Retinal pigment epithelial cell (primary cell): Measurements from ENCODE around the gene WWTR1.

ENCODE experiments used
- DNase-seq: peaks from one replicate; pipeline ENCODE4 v3.0.0-alpha.2; 2010; ENCODE audit warnings: low read depth
- H3K4me3 ChIP-seq: 2 replicates; pipeline ENCODE4 v1.5.1; 2011; ENCODE audit warnings: mild to moderate bottlenecking, low read length, control low read depth, moderate library complexity
- TF ChIP-seq, protein P1 (sequence below): conservative IDR thresholded peaks from 2 replicates; pipeline ENCODE4 v1.5.1; 2011; ENCODE audit warnings: low read depth, low read length, control low read depth, inconsistent platforms

The WWTR1 gene

GRCh38 chr3:149701206-149701976 lies 43.6 kb upstream of the WWTR1 start:
- H3K4me3 ChIP-seq = no peak overlapping the region
- DNase-seq = no peak
- TF ChIP-seq, protein P1, sequence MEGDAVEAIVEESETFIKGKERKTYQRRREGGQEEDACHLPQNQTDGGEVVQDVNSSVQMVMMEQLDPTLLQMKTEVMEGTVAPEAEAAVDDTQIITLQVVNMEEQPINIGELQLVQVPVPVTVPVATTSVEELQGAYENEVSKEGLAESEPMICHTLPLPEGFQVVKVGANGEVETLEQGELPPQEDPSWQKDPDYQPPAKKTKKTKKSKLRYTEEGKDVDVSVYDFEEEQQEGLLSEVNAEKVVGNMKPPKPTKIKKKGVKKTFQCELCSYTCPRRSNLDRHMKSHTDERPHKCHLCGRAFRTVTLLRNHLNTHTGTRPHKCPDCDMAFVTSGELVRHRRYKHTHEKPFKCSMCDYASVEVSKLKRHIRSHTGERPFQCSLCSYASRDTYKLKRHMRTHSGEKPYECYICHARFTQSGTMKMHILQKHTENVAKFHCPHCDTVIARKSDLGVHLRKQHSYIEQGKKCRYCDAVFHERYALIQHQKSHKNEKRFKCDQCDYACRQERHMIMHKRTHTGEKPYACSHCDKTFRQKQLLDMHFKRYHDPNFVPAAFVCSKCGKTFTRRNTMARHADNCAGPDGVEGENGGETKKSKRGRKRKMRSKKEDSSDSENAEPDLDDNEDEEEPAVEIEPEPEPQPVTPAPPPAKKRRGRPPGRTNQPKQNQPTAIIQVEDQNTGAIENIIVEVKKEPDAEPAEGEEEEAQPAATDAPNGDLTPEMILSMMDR = no peak

GRCh38 chr3:149688122-149688757 lies 30.4 kb upstream of the WWTR1 start:
- TF ChIP-seq, protein P1 = no peak
- H3K4me3 ChIP-seq = no peak overlapping the region
- no peak for DNase-seq

- TF ChIP-seq, protein P1 = no peak
- no peak overlapping the region for H3K4me3 ChIP-seq
- DNase-seq = no peak
These were observed 29.2 kb upstream of the WWTR1 start for GRCh38 chr3:149686996-149687395.

GRCh38 chr3:149678351-149678950 lies 20.6 kb upstream of the WWTR1 start:
- H3K4me3 ChIP-seq = no peak overlapping the region
- DNase-seq = peak; percentile 41
- TF ChIP-seq, protein P1 = no peak

GRCh38 chr3:149673393-149673792 lies 15.6 kb upstream of the WWTR1 start:
- no peak for DNase-seq
- H3K4me3 ChIP-seq = no peak overlapping the region
- TF ChIP-seq, protein P1 = no peak

- H3K4me3 ChIP-seq = no peak overlapping the region
- DNase-seq = no peak
- TF ChIP-seq, protein P1 = no peak
These were observed 13.1 kb upstream of the WWTR1 start for GRCh38 chr3:149670742-149671492.
